H1 (cell line): Measurements from ENCODE around the gene EMP3. TPM values are rescaled to one million over a fixed set of nuclear protein-coding genes. Genes with fewer than 3 reads are reported as not detected.

Experiments
- CTCF ChIA-PET: fragments of 300-600 bp; sonication (Branson Sonifier 250); formaldehyde crosslinking; loops from one replicate; lab custom pipeline; 2021; ENCODE audit not compliant: partially characterized antibody; lab: Charles Lee
- POLR2A ChIA-PET: fragments of 300-600 bp; sonication (Branson Sonifier 250); formaldehyde crosslinking; loops from one replicate; lab custom pipeline; 2021; ENCODE audit warnings: inconsistent platforms; ENCODE audit not compliant: partially characterized antibody; lab: Charles Lee
- DNase-seq, 2 experiments: peaks; one replicate each; pipeline versions ENCODE4 v3.0.0 to v3.0.0-alpha.2; 2010 to 2022; ENCODE audit warnings: low spot score in 2 of 2, low read depth in 1 of 2, mixed read lengths in 1 of 2
- FAIRE-seq: peaks from 2 replicates; lab custom pipeline; 2011; peaks lifted over from hg19 to GRCh38; lab: Jason Lieb, UNC
- H2AFZ ChIP-seq: 2 replicates; pipeline ENCODE4 v1.8.1; 2012; ENCODE audit warnings: low read length, inconsistent platforms
- H2AK5ac ChIP-seq: 2 replicates; pipeline ENCODE4 v1.6.1; 2013; ENCODE audit warnings: low read depth, low read length
- H2BK120ac ChIP-seq: replicated peaks from 2 replicates; pipeline ENCODE3; 2013; ENCODE audit warnings: low read depth, low read length, inconsistent platforms
- H2BK12ac ChIP-seq: 2 replicates; pipeline ENCODE4 v1.6.1; 2013; ENCODE audit warnings: low read depth, low read length
- H2BK15ac ChIP-seq: 2 replicates; pipeline ENCODE4 v1.6.1; 2013; ENCODE audit warnings: low read length
- H2BK20ac ChIP-seq: 2 replicates; pipeline ENCODE4 v1.6.1; 2013; ENCODE audit warnings: low read length
- H2BK5ac ChIP-seq: 2 replicates; pipeline ENCODE4 v1.6.1; 2013; ENCODE audit warnings: low read depth, low read length
- H3K14ac ChIP-seq: 2 replicates; pipeline ENCODE4 v1.6.1; 2013; ENCODE audit warnings: inconsistent platforms; ENCODE audit not compliant: insufficient read length
- H3K18ac ChIP-seq: 2 replicates; pipeline ENCODE4 v1.6.1; 2013; ENCODE audit warnings: low read length; ENCODE audit errors: extremely low read depth
- H3K23ac ChIP-seq: 2 replicates; pipeline ENCODE4 v1.6.1; 2013; ENCODE audit warnings: inconsistent platforms; ENCODE audit not compliant: insufficient read length
- H3K23me2 ChIP-seq: 2 replicates; pipeline ENCODE4 v1.6.1; 2013; ENCODE audit warnings: low read depth, low read length
- H3K27ac ChIP-seq: 2 replicates; pipeline ENCODE4 v1.6.1; 2011; ENCODE audit warnings: low read depth, low read length, inconsistent platforms
- H3K27me3 ChIP-seq, 4 experiments: replicated peaks in 1 of 4; 1 replicate in 1 of 4; 2 replicates in 3 of 4; pipeline versions ENCODE4 v1.6.1 to v1.8.1; 2011 to 2013; ENCODE audit warnings: low read length in 3 of 4, mild to moderate bottlenecking in 3 of 4, inconsistent platforms in 2 of 4, mixed read lengths in 2 of 4, moderate library complexity in 1 of 4; ENCODE audit not compliant: control insufficient read depth in 3 of 4, insufficient read depth in 3 of 4; ENCODE audit errors: extremely low read depth in 1 of 4
- H3K36me3 ChIP-seq, 4 experiments: 2 replicates each; pipeline versions ENCODE4 v1.6.1 to v1.8.1; 2011 to 2013; ENCODE audit warnings: mild to moderate bottlenecking in 4 of 4, low read length in 3 of 4, moderate library complexity in 2 of 4, control low read depth in 1 of 4, inconsistent platforms in 1 of 4; ENCODE audit not compliant: insufficient read depth in 4 of 4, control insufficient read depth in 2 of 4
- H3K4ac ChIP-seq: replicated peaks from 2 replicates; pipeline ENCODE3; 2013; ENCODE audit warnings: low read length, low read depth, mixed read lengths, inconsistent platforms; ENCODE audit not compliant: insufficient read length
- H3K4me1 ChIP-seq, 4 experiments: replicated peaks in 1 of 4; 1 replicate in 1 of 4; 2 replicates in 3 of 4; pipeline versions ENCODE4 v1.6.1 to v1.8.1; 2011 to 2013; ENCODE audit warnings: low read length in 3 of 4, inconsistent platforms in 2 of 4, mixed read lengths in 1 of 4; ENCODE audit not compliant: insufficient read depth in 4 of 4, control insufficient read depth in 3 of 4
- H3K4me2 ChIP-seq, 2 experiments: 2 replicates each; pipeline versions ENCODE4 v1.6.1 to v1.8.1; 2011 to 2013; ENCODE audit warnings: low read depth in 2 of 2, low read length in 2 of 2, control low read depth in 1 of 2, inconsistent platforms in 1 of 2, mild to moderate bottlenecking in 1 of 2; ENCODE audit not compliant: insufficient read depth in 1 of 2
- H3K4me3 ChIP-seq, 4 experiments: fragments of 200-600, 300-600 bp in 1 of 4; sonication (generic), shearing (Covaris generic), sonication (Bioruptor Twin) in 1 of 4; 2 replicates each; pipeline versions ENCODE4 v1.5.1 to v1.8.1; 2011 to 2016; ENCODE audit warnings: low read length in 4 of 4, low read depth in 3 of 4, control low read depth in 2 of 4, inconsistent platforms in 2 of 4, mild to moderate bottlenecking in 2 of 4, mixed read lengths in 1 of 4, moderate library complexity in 1 of 4; ENCODE audit not compliant: insufficient read depth in 2 of 4; ENCODE audit errors: extremely low read depth in 1 of 4
- H3K56ac ChIP-seq: replicated peaks from 2 replicates; pipeline ENCODE3; 2013; ENCODE audit warnings: low read depth, mild to moderate bottlenecking, mixed read lengths, low read length, inconsistent platforms; ENCODE audit not compliant: insufficient read length
- H3K79me1 ChIP-seq: 2 replicates; pipeline ENCODE4 v1.6.1; 2013; ENCODE audit warnings: low read depth, low read length, control low read depth
- H3K79me2 ChIP-seq, 2 experiments: 2 replicates each; pipeline versions ENCODE4 v1.6.1 to v1.8.1; 2012 to 2013; ENCODE audit warnings: low read length in 2 of 2, mild to moderate bottlenecking in 2 of 2, inconsistent platforms in 1 of 2; ENCODE audit not compliant: insufficient read depth in 2 of 2, control insufficient read depth in 1 of 2
- H3K9ac ChIP-seq, 4 experiments: replicated peaks in 1 of 4; 1 replicate in 1 of 4; 2 replicates in 3 of 4; pipeline versions ENCODE4 v1.6.1 to v1.8.1; 2011 to 2013; ENCODE audit warnings: low read depth in 3 of 4, low read length in 3 of 4, control low read depth in 2 of 4, mild to moderate bottlenecking in 2 of 4, moderate library complexity in 2 of 4, inconsistent platforms in 1 of 4; ENCODE audit errors: extremely low read depth in 1 of 4
- H3K9me3 ChIP-seq, 2 experiments: 2 replicates each; pipeline versions ENCODE4 v1.6.1 to v1.8.1; 2012 to 2013; ENCODE audit warnings: mild to moderate bottlenecking in 2 of 2, moderate library complexity in 2 of 2, control low read depth in 1 of 2, inconsistent platforms in 1 of 2, low read depth in 1 of 2, low read length in 1 of 2, mixed read lengths in 1 of 2; ENCODE audit not compliant: insufficient read depth in 2 of 2
- H4K20me1 ChIP-seq, 2 experiments: replicated peaks in 1 of 2; 2 replicates each; pipeline versions ENCODE3 to v1.8.1; 2011 to 2013; ENCODE audit warnings: inconsistent platforms in 2 of 2, low read length in 2 of 2, mild to moderate bottlenecking in 1 of 2; ENCODE audit not compliant: insufficient read depth in 2 of 2, control insufficient read depth in 1 of 2
- H4K5ac ChIP-seq: 2 replicates; pipeline ENCODE4 v1.6.1; 2013; ENCODE audit warnings: low read length, low read depth, mixed read lengths, inconsistent platforms; ENCODE audit not compliant: insufficient read length
- H4K8ac ChIP-seq: 2 replicates; pipeline ENCODE4 v1.8.0; 2013; ENCODE audit warnings: mild to moderate bottlenecking, moderate library complexity, low read length, inconsistent platforms; ENCODE audit not compliant: insufficient read depth; ENCODE audit errors: extremely low read depth
- H4K91ac ChIP-seq: replicated peaks from 2 replicates; pipeline ENCODE3; 2013; ENCODE audit warnings: low read length, mixed read lengths, inconsistent platforms; ENCODE audit not compliant: insufficient read length
- CHD1 ChIP-seq: IDR thresholded peaks from 2 replicates; pipeline ENCODE4 v1.6.1; 2012; ENCODE audit warnings: low read depth, low read length, improper control_type of control experiment
- KDM4A ChIP-seq: IDR thresholded peaks from one replicate; pipeline ENCODE4 v1.7.1; 2012; ENCODE audit warnings: low read depth, mild to moderate bottlenecking, moderate library complexity, low read length, inconsistent platforms; ENCODE audit not compliant: severe bottlenecking
- NANOG ChIP-seq: IDR thresholded peaks from 2 replicates; pipeline ENCODE4 v1.6.1; 2011; ENCODE audit warnings: low read length, low read depth, mild to moderate bottlenecking, inconsistent platforms; ENCODE audit not compliant: insufficient read depth, poor library complexity, severe bottlenecking
- POLR2A ChIP-seq, 2 experiments: IDR thresholded peaks; 1 replicate in 1 of 2; 2 replicates in 1 of 2; pipeline ENCODE4 v1.6.1; 2011; ENCODE audit warnings: low read depth in 2 of 2, low read length in 2 of 2, mild to moderate bottlenecking in 2 of 2; ENCODE audit errors: control extremely low read depth in 1 of 2
- RBBP5 ChIP-seq: IDR thresholded peaks from 2 replicates; pipeline ENCODE4 v1.7.1; 2012; ENCODE audit warnings: low read depth, mild to moderate bottlenecking, inconsistent platforms, low read length, moderate library complexity, borderline replicate concordance
- WGBS, 2 experiments: shearing (Covaris generic) in 1 of 2; methylation state at CpG; one replicate each; pipeline versions ENCODE4 v1.1.6 to v1.1.7; 2013 to 2015; ENCODE audit warnings: low lambda C conversion rate in 2 of 2, mixed read lengths in 2 of 2, inconsistent platforms in 1 of 2, low coverage in 1 of 2, missing lambda C conversion rate in 1 of 2; ENCODE audit not compliant: insufficient replicate concordance in 2 of 2, insufficient coverage in 1 of 2, insufficient read length in 1 of 2; ENCODE audit errors: extremely low coverage in 1 of 2, missing lambda C conversion rate in 1 of 2; 5-methylcytosine and 5-hydroxymethylcytosine counted together
- polyA plus RNA-seq, 7 experiments: library from polyadenylated mRNA; depleted of rRNA in 3 of 7; stranded (reverse) in 5 of 7; unstranded in 2 of 7; fragments of >200 nt in 5 of 7; fragments of 200-250 nt in 2 of 7; gene quantifications; 1 replicate in 5 of 7; 2 replicates in 1 of 7; 4 replicates in 1 of 7; pipeline versions ENCODE4 v1.2.1 to v1.2.3, GENCODE V29; 2011 to 2013; ENCODE audit warnings: missing spikeins in 2 of 7, mixed read lengths in 2 of 7
- total RNA-seq: library from RNA; stranded (reverse); fragmentation: NEBNext Ultra II Directional; extraction: Animal tissue kit (Norgen Biotek cat#: 25700); gene quantifications from 2 replicates; pipeline ENCODE4 v1.2.1, GENCODE V29; 2021

Gene EMP3
- total and polyA plus RNA-seq, 2 of the 8 experiments (the other 6 are each of a cell fraction or from before 2014, with no cell fraction given): 18.4 to 87.8 TPM

- Histone ChIP-seq H3K4me2 (peak overlapping the region; percentile 77 to 92), H3K14ac (no peak overlapping the region), H2BK15ac (no peak overlapping the region), H3K56ac (peak overlapping the region; percentile 12), H3K4me1 (peaks cover 0 to 5% (median 4%) of the 10 kb centered on the region in 4 experiments; a peak in 4 of 7 replicates)
- TF ChIP-seq POLR2A (IDR thresholded peaks at IDR 0.05; ENCODE audit: control extremely low read depth in 1 of 2, low read depth in 2 of 2, low read length in 2 of 2) (0 out of 3 replicates have a peak, but pooled peaks of 1 of the 2 experiments have one; percentile 5), NANOG (no peak), KDM4A (peak; percentile 38), RBBP5 (no peak), CHD1 (no peak)
- TF ChIP-seq, all 59 proteins: peak for 2
- FAIRE-seq: no peak
- Histone ChIP-seq H3K27ac (peak overlapping the region; percentile 77; the same call in 1 of the 2 replicates), H2BK5ac (peak overlapping the region; percentile 85; the same call in 1 of the 2 replicates), H4K8ac (peak overlapping the region; percentile 89; the same call in 1 of the 2 replicates), H3K36me3 (no peaks in the 10 kb centered on the region; a peak in 1 of 8 replicates), H2BK120ac (peak overlapping the region; percentile 61), H2AFZ (peak overlapping the region; percentile 91), H3K79me2 (no peaks in the 10 kb centered on the region), H3K4ac (peak overlapping the region; percentile 32), H4K91ac (peak overlapping the region; percentile 81), H4K5ac (peak overlapping the region; percentile 74), H3K9ac (peak overlapping the region in 2 of 4 experiments; percentile 45 to 59; a peak in 4 of 7 replicates), H2BK20ac (no peak overlapping the region), H3K18ac (peak overlapping the region; percentile 44), H3K4me3 (peak overlapping the region; percentile 19 to 61 (median 46); a peak in 6 of 8 replicates), H3K23ac (no peak overlapping the region), H3K79me1 (no peaks in the 10 kb centered on the region), H3K23me2 (peaks cover 7% of the 10 kb centered on the region), H4K20me1 (no peaks in the 10 kb centered on the region), H2BK12ac (0 out of 2 replicates have a peak overlapping the region, but pooled peaks have one; percentile 70), H3K9me3 (no peaks in the 10 kb centered on the region), H2AK5ac (peak overlapping the region; percentile 65; the same call in 1 of the 2 replicates), H3K27me3 (peaks cover 0 to 10% (median 2%) of the 10 kb centered on the region in 4 experiments; a peak in 3 of 7 replicates)
- 67% methylated on average over 10 of the region's 10 CpGs; no CpG with 5 or more reads in 1 of the 2 experiments for WGBS, 2 experiments
- DNase-seq: no peak
- ChIA-PET POLR2A (interaction anchor here (0.9 to 3.1 kb wide), 11 partner anchors 14 to 122 kb away, joined by 3 to 27 read pairs (median 5); partner anchors contain the start of genes GRIN2D and KDELR1), CTCF (interaction anchor here (1.2 to 2.6 kb wide), 4 partner anchors 8 to 31 kb away, joined by 3 to 12 read pairs (median 6); partner anchors contain the start of gene KDELR1)
Measured at GRCh38 chr19:48364598-48365348, 39.4 kb downstream of the EMP3 start.
